ENCODE results near the gene C14orf93.

C14orf93 gene

DNA sequence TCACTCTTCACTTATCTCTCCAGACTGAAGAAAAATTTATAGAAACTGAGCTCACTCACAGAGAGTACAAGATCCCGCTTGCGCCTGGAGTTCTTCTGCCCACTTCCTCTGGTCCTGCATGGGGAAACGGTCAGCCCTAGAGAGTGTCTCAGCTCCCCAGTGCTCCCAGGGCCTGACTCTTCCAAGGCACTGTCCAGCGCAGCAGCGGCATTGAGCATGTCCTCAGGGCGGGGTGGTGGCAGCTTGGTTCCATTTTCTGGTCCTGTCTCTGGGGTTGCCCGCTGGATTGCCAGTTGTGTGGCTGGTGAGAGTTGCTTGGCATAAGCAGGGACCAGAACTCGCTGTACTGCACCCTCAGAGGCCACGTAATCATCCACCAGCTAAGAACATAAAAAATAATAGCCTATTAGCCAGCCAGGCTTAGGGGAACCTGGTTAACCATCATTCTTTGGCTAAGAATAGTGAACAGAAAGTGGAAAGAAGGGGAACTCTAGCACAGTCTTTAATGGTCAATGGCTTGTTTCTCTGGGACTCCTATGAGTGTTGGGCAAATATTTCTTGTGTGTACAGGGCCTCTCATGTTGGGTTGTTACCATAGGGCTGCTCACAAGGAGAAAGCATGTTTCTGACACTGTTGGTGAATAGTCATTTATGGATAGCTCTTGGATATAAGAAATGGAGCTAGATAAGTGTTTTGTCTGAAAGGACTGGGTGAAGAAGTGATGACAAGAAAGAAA, 13.9 kb downstream of the C14orf93 start:
- no peak for DNase-seq (ENCODE audit: low read depth in 2 of 2, low spot score in 1 of 2)

DNA sequence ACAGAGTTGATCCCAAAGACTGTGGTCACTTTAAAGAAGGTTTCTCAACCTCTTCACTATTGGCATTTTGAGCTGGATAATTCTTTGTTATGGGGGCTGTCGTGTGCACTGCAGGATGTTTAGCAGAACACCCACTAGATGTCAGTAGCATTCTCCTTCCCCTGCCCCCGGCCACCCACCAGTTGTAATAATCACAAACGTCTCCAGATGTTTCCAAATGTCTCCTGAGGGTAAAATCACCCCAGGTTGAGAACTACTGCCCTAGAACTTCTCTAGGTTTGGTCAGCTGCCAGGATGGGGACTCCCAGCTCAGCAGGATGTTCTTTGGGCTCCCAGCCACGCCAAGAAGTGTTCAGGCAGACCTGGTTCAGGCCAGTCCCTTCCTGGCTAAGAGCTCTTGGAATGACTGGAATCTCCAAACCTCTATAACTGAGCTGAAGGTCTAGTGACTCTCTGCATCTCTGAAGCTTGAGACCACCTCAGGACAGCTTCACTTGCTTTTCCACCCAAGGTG, 15.1 kb downstream of the C14orf93 start:
- DNase-seq (ENCODE audit: low read depth in 2 of 2, low spot score in 1 of 2), result no peak

DNA sequence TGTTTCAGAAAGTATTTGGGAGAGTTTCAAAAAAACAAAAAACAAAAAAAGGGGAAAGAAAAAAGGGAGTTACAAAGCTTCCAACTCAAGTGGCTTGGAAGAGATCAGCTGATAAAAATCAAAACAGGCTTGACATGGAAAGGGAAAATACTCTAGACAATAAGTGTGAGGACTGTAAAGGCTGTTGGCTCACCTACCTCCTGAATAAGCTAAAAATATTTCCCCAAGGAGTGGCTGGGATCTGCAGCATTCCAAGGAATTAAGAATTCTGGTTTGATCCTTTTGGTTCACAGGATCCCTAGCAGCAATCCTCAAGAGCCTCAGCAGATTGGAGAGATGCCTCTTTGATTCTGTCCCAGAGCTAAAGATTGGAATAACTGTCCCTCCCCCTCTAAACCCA, 16.4 kb downstream of the C14orf93 start:
- no peak for DNase-seq (ENCODE audit: low read depth in 2 of 2, low spot score in 1 of 2)

DNA sequence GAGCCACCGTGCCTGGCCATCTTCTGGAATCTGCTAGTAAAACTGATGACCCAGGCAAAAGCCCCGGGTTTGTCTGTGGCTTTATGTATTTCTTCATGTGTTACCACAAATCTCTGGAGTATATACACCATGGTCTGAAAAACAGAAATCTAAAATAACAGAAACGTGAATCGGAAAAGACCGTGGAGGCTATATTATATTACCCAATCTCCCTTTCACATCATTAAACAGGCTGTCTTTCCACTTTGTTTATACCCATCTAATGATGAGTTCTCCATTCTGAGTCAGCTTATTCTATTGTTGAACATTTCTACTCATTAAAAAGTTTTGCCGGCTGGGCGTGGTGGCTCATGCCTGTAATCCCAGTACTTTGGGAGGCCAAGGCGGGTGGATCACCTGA, 18.1 kb downstream of the C14orf93 start:
- DNase-seq (ENCODE audit: low read depth in 2 of 2, low spot score in 1 of 2), result no peak

DNA sequence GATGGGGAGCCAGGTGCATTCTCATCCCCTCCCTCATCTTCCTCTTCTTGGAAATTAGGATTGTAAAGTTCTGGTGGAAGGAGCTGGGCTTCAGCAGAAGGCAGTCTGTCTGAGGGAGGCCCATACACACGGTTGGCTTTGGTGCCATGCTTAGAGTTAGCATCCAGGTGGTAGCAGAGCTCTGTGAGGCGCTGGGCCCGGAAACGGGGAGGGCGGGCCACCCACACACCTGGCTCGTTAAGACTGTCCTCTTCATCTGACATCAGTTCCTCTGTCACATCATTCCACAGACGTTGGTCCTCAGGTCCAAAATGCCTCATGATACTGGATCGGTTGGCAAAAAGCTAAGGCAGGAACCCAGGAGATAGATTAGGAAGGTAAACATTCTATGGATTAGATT, 22.7 kb downstream of the C14orf93 start:
- no peak for DNase-seq (ENCODE audit: low read depth in 2 of 2, low spot score in 1 of 2)

DNA sequence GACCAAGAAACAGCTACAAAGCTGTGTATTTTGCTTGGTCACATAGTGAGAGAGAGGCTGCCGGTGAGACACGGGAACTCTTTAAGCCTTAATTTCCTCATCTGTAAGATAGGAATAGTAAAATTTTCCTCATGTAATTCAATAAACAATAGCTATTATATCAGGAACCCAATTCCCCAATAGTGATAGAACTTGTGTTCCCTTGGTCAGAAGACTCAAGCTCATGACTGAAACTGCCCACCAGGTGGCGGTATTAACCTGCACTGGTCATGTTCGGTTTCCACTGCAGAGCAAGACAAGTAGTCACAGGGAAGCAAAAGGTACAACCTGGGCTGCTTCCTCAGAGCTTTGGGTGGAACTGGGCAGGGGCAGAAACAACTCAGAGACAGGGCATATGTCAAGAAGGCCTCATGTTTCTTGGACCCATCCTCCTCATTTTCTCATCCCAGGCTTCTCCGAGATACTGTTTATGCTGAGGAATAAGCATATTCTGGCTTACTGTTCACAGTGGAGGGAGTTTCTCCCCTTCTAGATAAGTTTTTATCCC, 23.4 kb downstream of the C14orf93 start:
- DNase-seq (ENCODE audit: low read depth in 2 of 2, low spot score in 1 of 2), result peak; percentile 66 to 93

GRCh38 chr14:22985894-22986507, 23.9 kb downstream of the C14orf93 start:
- DNase-seq (ENCODE audit: low read depth in 2 of 2, low spot score in 1 of 2), result no peak

DNA sequence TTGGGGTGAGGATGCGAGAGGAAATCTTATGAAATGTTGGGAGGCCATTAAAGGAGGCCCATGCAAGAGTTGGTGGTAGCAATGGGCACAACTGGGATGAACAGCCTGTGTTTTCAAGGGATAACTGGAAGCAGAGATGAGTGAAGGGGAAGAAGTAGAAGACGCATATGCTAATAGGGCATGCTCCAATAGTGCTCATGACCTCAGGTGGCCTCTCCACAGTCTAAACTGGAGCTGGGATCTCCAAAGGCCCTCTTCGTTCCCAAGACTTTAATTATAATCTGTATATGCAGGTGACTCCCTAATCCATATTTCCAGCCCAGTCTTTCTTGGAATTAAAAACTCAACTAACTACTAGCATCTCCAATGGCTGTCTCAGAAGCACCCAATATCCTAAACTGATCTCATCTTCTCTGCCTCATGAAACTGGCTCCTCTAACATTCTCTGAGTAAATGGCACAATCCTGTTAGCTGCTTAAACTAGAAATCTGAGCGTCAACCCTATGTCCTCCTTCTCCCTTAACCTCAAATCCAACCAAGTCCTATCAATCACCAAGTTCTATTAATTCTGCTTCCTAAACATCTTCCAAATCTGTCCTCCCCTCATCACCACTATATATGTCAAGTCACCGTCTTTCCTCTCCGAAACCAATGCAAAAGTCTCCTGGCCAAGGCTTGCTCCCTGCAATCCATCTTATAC, 24.8 kb downstream of the C14orf93 start:
- no peak for DNase-seq (ENCODE audit: low read depth in 2 of 2, low spot score in 1 of 2)

- peak; percentile 38 to 40 for DNase-seq (ENCODE audit: low read depth in 2 of 2, low spot score in 1 of 2)
Observed at GRCh38 chr14:22982477-22983245, 27.3 kb downstream of the C14orf93 start, which contains the start of gene AJUBA. TSS of gene AJUBA (minus strand) at chr14:22982551. CDS start at chr14:22982266, 285 bp downstream.

DNA sequence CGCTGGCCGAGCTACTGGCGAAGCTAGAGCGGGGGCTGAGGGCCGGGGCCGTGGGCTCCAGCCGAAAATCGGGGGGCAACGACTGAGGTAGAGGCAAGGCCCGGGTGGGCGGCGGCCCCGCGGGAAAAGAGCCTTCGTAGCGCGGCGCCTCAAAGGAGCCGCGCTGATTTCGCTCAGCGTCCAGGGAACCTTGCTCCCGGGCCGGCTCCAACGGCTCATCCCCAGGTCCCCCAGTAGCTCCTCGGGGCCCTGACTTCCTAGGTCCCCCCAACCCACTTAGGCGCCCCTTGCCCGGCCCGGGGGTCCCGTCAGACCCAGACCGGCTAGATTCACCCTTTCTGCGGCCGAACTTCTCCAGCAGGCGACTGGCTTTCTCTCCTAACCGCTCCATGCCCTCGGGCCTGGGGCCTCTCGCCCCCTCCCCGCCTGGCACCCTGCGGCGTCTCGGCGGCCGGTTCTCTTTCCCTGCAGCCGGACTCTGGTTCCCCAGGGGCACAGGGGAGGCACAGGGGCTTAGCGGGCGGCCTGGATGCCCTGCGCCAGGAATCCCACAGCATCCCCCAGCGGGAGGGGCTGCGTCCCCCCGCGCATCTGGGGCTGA, 28.0 kb downstream of the C14orf93 start:
- DNase-seq (ENCODE audit: low read depth in 2 of 2, low spot score in 1 of 2), result no peak

GRCh38 chr14:22981090-22981875, 28.7 kb downstream of the C14orf93 start:
- DNase-seq (ENCODE audit: low read depth in 2 of 2, low spot score in 1 of 2), result no peak

- peak in 1 of 2 donors; percentile 29 for DNase-seq (ENCODE audit: low read depth in 2 of 2, low spot score in 1 of 2)
Observed at GRCh38 chr14:22980672-22981089, 29.3 kb downstream of the C14orf93 start.

DNA sequence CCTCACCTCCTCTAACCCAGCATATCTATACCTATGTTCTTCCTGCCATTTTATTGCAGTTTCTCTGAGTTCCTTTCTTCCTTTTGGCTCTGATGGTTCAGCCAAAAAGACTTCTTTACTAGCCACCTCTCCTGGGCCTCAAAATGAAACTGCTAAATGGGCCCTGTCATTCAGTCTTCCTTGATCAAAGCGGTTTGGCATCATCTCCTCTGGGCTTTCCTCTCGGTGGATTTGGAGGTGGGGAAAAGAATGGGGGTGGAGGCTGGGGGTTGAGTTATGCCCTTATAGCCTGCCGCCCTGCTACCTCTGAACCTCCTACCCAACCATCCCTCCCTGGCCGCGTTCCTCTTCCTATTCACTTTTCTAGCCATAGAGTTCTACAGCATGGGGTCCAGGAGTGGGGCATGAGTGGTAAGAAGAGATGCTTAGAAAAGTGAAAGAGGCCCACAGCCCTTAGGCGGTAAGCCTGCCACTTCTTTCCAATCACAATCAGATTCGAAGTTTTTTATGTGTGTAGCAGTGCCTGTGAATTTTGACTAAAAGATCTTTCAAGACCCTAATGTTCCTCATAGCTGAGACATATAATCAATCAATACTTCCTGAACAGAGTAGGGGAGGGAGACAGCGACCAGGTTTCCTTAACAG, 30.1 kb downstream of the C14orf93 start:
- DNase-seq (ENCODE audit: low read depth in 2 of 2, low spot score in 1 of 2), result no peak

DNA sequence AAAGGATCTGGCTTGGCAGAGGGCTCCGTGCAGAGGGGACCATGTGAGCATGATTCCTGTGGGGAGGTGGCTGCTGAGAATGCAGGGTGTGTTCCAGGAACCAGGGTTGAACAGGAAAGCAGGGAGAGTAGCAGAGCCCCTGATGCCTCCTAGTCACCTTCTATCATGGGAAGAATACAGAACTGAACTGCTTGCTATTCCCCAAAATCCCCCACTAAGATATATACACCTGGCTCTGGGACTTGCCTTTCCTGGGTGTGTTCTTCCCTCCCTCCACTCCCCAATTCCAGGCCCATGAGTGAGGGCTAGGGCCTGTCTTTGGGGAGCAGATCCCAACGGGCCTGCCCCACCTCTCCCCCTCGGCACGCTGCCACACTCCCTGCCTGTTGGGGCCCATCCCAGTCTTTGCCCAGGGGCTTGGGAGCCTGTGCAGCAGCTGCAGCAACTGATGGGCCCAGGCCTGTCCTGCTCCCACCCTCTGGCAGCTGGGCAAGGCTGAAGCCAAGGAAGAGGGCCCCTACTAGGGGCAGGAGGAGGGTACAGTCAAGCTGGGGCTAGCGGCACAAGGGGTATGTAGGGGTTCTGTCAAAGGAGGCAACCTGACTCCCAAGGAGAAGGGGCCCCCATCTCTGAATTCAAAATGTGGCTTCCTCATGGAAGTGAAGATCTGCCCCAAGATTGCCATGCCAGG, 30.8 kb downstream of the C14orf93 start:
- no peak for DNase-seq (ENCODE audit: low read depth in 2 of 2, low spot score in 1 of 2)

DNA sequence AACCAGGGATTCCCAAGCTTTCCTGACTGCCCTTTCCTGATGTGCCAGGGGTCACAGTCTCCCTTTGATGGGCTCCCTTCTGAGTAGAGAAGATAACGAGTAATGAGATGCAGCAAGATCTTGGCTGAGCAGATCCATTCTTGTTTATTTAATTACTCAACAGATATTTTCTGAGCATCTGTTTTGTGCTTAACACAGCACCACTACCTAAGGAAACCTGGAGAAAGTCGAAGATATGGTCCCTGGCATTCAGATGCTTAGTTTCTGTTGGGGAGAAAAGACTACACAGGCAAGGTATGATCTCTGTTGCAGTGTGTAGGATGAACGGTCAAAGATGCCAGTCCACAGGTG, 31.5 kb downstream of the C14orf93 start:
- DNase-seq (ENCODE audit: low read depth in 2 of 2, low spot score in 1 of 2), result no peak

- DNase-seq (ENCODE audit: low read depth in 2 of 2, low spot score in 1 of 2), result no peak
Observed at GRCh38 chr14:22977684-22978486, 32.1 kb downstream of the C14orf93 start.

DNA sequence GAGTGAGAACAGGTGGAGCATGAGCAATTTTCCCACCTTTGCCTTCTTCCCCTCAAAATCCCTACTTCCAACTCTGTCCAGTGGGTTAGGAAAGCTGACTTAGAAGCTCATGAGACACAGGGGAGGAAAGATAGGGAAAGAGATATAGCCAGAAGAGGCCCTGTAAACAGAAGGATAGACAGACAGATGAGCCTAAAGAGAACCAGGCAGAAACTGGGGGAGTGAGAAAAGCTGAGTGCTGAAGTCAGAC, 32.6 kb downstream of the C14orf93 start:
- DNase-seq (ENCODE audit: low read depth in 2 of 2, low spot score in 1 of 2), result no peak

Data from stimulated activated CD8-positive, alpha-beta memory T cell treated with anti-CD3 and anti-CD28 coated beads, Interleukin-4, amount 100 ng/mL, for 4 hours (primary cell).